Measurements from ENCODE around the gene MIX23. TPM values are rescaled to one million over a fixed set of nuclear protein-coding genes. Genes with fewer than 3 reads are reported as not detected.

Gene MIX23
- total RNA-seq, 2 donors from 2014 or later: 17.6 to 36.6 TPM

DNA sequence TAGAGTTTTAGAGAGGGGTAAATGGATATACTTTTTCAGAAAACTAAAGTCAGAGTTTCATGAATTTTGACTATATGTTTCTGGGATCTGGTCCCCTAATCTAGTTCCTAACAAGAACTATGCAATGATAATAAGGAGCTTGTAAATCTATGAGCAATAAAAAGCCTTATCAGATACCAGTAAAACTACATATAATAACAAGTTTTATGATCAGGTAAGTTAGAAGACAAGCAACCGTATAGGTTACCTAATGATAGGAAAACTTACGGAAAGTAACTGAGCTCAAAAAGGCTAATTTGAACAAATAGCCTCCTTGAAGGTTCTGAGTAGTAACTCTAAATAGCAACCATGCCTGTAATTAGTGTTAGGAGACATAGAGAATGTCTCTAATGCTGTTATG, 21.0 kb downstream of the MIX23 start:
- no peak overlapping the region for H3K4me3 ChIP-seq
- WGBS, 2 donors: 74 to 76% methylated on average over 2 of the region's 2 CpGs
- no peak for TF ChIP-seq POLR2A (IDR thresholded peaks at IDR 0.05)
- TF ChIP-seq, protein P1, sequence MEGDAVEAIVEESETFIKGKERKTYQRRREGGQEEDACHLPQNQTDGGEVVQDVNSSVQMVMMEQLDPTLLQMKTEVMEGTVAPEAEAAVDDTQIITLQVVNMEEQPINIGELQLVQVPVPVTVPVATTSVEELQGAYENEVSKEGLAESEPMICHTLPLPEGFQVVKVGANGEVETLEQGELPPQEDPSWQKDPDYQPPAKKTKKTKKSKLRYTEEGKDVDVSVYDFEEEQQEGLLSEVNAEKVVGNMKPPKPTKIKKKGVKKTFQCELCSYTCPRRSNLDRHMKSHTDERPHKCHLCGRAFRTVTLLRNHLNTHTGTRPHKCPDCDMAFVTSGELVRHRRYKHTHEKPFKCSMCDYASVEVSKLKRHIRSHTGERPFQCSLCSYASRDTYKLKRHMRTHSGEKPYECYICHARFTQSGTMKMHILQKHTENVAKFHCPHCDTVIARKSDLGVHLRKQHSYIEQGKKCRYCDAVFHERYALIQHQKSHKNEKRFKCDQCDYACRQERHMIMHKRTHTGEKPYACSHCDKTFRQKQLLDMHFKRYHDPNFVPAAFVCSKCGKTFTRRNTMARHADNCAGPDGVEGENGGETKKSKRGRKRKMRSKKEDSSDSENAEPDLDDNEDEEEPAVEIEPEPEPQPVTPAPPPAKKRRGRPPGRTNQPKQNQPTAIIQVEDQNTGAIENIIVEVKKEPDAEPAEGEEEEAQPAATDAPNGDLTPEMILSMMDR (IDR thresholded peaks at IDR 0.05): no peak
- ATAC-seq (no peak), DNase-seq (no peak)
- H3K27me3 ChIP-seq: no peaks in the 10 kb centered on the region
- intact Hi-C loops (cut with DNase I): no loop called here
- no peaks in the 10 kb centered on the region for H3K9me3 ChIP-seq
- peaks cover 0 to 2% of the 10 kb centered on the region in 2 donors for H3K36me3 ChIP-seq (replicated peaks in 1 of 2; ENCODE audit: insufficient read depth in 1 of 2, low read depth in 2 of 2)
- H3K4me1 ChIP-seq: peaks cover 56% of the 10 kb centered on the region
- no peak overlapping the region for H3K27ac ChIP-seq

DNA sequence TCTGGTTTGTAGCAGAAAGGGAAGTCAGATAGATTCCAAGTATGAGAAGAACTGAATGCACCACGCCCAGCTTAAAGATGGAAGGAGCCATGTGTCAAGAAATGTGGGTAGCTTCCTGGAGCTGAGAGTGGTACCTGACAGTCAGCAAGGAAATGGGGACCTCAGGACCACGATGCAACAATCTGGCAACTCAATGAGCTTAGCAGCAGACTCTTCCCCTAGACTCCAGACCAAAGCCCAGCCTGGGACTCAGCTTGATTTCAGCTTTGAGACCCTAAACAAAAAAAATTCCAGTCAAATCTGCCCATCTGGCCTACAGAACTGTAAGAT, 24.4 kb downstream of the MIX23 start:
- Histone ChIP-seq H3K4me3 (no peak overlapping the region), H3K4me1 (peaks cover 28% of the 10 kb centered on the region), H3K9me3 (no peaks in the 10 kb centered on the region), H3K36me3 (replicated peaks in 1 of 2; ENCODE audit: insufficient read depth in 1 of 2, low read depth in 2 of 2) (peaks cover 0 to 2% of the 10 kb centered on the region in 2 donors), H3K27me3 (no peaks in the 10 kb centered on the region), H3K27ac (no peak overlapping the region)
- intact Hi-C loops (cut with DNase I): no loop called here
- 83 to 93% methylated on average over 2 of the region's 2 CpGs for WGBS, 2 donors
- ATAC-seq: no peak
- no peak for DNase-seq
- no peak for TF ChIP-seq POLR2A (IDR thresholded peaks at IDR 0.05)

DNA sequence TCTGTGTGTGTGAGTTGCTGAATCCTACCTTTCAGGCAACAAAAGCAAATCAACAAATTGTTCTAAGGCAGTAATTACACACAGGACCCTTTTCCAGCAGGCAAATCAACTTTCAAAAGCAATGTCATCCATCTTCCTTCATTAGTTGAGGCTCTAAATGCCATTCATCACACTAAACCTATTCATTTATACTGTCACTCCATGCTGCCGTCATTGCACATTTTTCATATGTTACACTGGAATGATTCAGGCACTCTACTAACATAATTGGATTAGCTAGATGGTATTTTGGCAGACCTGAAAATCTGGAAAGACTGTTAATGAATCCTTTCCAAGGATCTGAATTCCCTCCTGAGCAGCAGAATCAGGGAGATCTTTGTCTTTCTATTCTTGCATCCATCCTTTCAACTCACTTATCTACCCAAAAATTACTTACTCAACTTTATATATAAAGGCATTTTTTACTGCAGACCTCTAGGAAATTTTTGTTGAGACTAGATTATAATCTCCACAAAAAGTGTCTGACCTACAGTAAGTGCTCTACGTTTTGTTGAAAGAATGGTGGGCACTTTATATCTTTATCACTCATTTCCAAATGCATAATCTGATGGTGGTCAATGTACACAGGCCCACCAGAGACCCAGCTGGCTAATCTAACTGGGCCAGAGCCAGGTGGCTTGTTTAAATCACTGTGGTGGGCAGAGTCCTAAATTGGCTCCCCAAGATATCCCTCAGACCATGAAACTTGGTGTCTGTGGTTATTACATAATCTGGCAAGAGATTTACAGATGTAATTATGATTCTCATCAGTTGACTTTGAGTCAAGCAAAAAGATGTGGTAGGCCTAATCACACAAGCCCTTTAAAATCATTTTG, 25.0 kb downstream of the MIX23 start:
- Histone ChIP-seq H3K9me3 (no peaks in the 10 kb centered on the region), H3K4me1 (peaks cover 22% of the 10 kb centered on the region), H3K27me3 (no peaks in the 10 kb centered on the region), H3K27ac (no peak overlapping the region), H3K36me3 (replicated peaks in 1 of 2; ENCODE audit: insufficient read depth in 1 of 2, low read depth in 2 of 2) (peaks cover 0 to 2% of the 10 kb centered on the region in 2 donors), H3K4me3 (no peak overlapping the region)
- 62 to 63% methylated on average over 2 of the region's 2 CpGs for WGBS, 2 donors
- TF ChIP-seq, protein P1 (IDR thresholded peaks at IDR 0.05): no peak
- TF ChIP-seq POLR2A (IDR thresholded peaks at IDR 0.05): no peak
- ATAC-seq (no peak), DNase-seq (no peak)
- intact Hi-C loops (cut with DNase I): no loop called here

DNA sequence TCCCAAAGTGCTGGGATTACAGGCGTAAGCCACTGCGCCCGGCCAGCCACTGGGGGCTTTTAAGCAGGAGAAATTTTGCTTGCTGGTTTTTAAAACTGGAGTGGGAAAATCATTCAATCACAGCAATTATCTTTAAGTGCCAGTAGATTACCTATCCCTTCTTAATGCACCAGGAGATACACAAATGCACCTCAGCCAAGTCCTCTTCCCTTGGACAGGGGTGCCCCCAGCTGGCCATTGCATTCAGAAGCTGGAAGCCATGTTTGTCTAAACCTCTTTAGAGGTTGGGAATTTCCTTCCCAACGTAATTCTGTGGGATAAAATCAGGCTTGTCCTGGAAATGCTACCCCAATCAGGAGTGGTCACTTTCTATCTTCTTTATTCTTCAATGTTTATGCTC, 26.6 kb downstream of the MIX23 start:
- H3K4me3 ChIP-seq: no peak overlapping the region
- no peaks in the 10 kb centered on the region for H3K9me3 ChIP-seq
- H3K4me1 ChIP-seq: peaks cover 10% of the 10 kb centered on the region
- WGBS, 2 donors: 65 to 72% methylated on average over 4 of the region's 4 CpGs
- DNase-seq: peak; percentile 57 to 73 (median 64)
- peak; percentile 75 for ATAC-seq
- intact Hi-C loops (cut with DNase I): no loop called here
- no peaks in the 10 kb centered on the region for H3K27me3 ChIP-seq
- TF ChIP-seq, protein P1 (IDR thresholded peaks at IDR 0.05): peak; percentile 11 to 71 (median 63)
- no peak for TF ChIP-seq POLR2A (IDR thresholded peaks at IDR 0.05)
- no peak overlapping the region for H3K27ac ChIP-seq
- peaks cover 0 to 2% of the 10 kb centered on the region in 2 donors for H3K36me3 ChIP-seq (replicated peaks in 1 of 2; ENCODE audit: insufficient read depth in 1 of 2, low read depth in 2 of 2)

DNA sequence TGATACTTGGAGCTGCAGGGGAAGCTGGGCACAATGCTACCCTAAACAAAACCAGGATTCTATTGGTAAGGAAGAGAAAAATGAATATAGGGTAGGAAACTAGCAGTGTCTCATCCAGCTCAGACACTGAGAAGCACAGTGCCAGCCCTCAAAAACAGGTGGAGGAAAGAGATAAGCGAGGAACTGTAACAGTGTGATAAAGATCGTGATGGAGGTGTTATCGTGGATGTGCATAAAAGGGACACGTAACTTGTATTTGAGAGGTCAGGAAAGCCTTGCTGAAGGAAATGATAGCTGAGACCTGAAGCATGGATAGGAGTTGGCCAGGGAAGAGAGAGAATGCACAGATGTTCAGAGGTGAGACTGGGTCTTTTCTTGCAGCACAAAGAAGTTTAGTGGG, 27.4 kb downstream of the MIX23 start:
- DNase-seq: no peak
- H3K36me3 ChIP-seq (replicated peaks in 1 of 2; ENCODE audit: insufficient read depth in 1 of 2, low read depth in 2 of 2): peaks cover 0 to 2% of the 10 kb centered on the region in 2 donors
- TF ChIP-seq POLR2A (IDR thresholded peaks at IDR 0.05): no peak
- TF ChIP-seq, protein P1 (IDR thresholded peaks at IDR 0.05): no peak
- H3K4me3 ChIP-seq: no peak overlapping the region
- intact Hi-C loops (cut with DNase I): no loop called here
- no peaks in the 10 kb centered on the region for H3K9me3 ChIP-seq
- no peak for ATAC-seq
- H3K27ac ChIP-seq: no peak overlapping the region
- WGBS, 2 donors: 34 to 54% methylated on average over 4 of the region's 4 CpGs
- H3K27me3 ChIP-seq: no peaks in the 10 kb centered on the region
- H3K4me1 ChIP-seq: peaks cover 5% of the 10 kb centered on the region

All from body of pancreas (tissue), 4 donors.